ENCODE data around the gene IFNA17. TPM values are rescaled to one million over a fixed set of nuclear protein-coding genes. Genes with fewer than 3 reads are reported as not detected.

The IFNA17 gene
- total RNA-seq, 1 experiment from 2014 or later: not detected

- Histone ChIP-seq H3K4me2 (ENCODE audit: low read length) (no peak overlapping the region), H3K27me3 (ENCODE audit: insufficient read depth, low read length) (peaks cover 14% of the 10 kb centered on the region), H3K4me3 (replicated peaks in 1 of 2; ENCODE audit: low read depth in 1 of 2, low read length in 2 of 2) (no peak overlapping the region), H4K20me1 (ENCODE audit: insufficient read depth) (no peaks in the 10 kb centered on the region), H3K27ac (ENCODE audit: low read depth, low read length) (no peak overlapping the region), H3K9me2 (ENCODE audit: insufficient read depth) (no peaks in the 10 kb centered on the region), H2AFZ (ENCODE audit: low read depth, low read length, poor library complexity, severe bottlenecking) (no peak overlapping the region), H3K79me2 (ENCODE audit: insufficient read depth, low read length) (no peaks in the 10 kb centered on the region), H3K4me1 (ENCODE audit: control insufficient read depth in 1 of 2, insufficient read depth in 2 of 2, low read length in 2 of 2) (peaks cover 0 to 3% of the 10 kb centered on the region in 2 experiments; a peak in 1 of 4 replicates), H3K36me3 (ENCODE audit: control insufficient read depth in 1 of 2, insufficient read depth in 2 of 2, low read length in 2 of 2) (no peaks in the 10 kb centered on the region), H3K9me3 (ENCODE audit: control insufficient read depth in 1 of 2, insufficient read depth in 1 of 2, low read depth in 1 of 2, low read length in 2 of 2) (no peaks in the 10 kb centered on the region), H3K9ac (ENCODE audit: low read length) (no peak overlapping the region)
- intact Hi-C loops (cut with micrococcal nuclease): no loop called here
- DNase-seq (ENCODE audit: low read depth, low spot score) (no peak), ATAC-seq (no peak)
- BruUV-seq (replicated peaks): no TSS peak
- RAD21 ChIA-PET (ENCODE audit: low non-redundant PET in 1 of 2, low total read pairs in 2 of 2, uncharacterized antibody in 2 of 2, unreplicated experiment in 2 of 2): no interaction called here
- POLR2A ChIA-PET: interaction anchor here (1.1 kb wide), 1 partner anchor 15 kb away, joined by 3 read pairs; no protein-coding TSS in a partner anchor
- TF ChIP-seq POLR2AphosphoS5 (IDR thresholded peaks at IDR 0.05; ENCODE audit: low read depth, low read length): no peak
- TF ChIP-seq SIN3A (IDR thresholded peaks at IDR 0.05; ENCODE audit: low read depth): no peak
- no peak for TF ChIP-seq FOSL1 (IDR thresholded peaks at IDR 0.05; ENCODE audit: low read depth)
- no peak for TF ChIP-seq MAX (IDR thresholded peaks at IDR 0.05)
- TF ChIP-seq CTCF (IDR thresholded peaks at IDR 0.05 in 2 of 3, conservative IDR thresholded peaks at IDR 0.05 in 1 of 3; ENCODE audit: borderline replicate concordance in 1 of 3, insufficient read depth in 1 of 3, low read depth in 2 of 3, low read length in 2 of 3): no peak
- TF ChIP-seq ZBTB33 (IDR thresholded peaks at IDR 0.05; ENCODE audit: extremely low read depth, insufficient replicate concordance, low read length): no peak
- no peak for TF ChIP-seq EZH2 (IDR thresholded peaks at IDR 0.05)
- CTCF ChIA-PET: interaction anchor here (1.4 kb wide), 1 partner anchor 14 kb away, joined by 6 read pairs; no protein-coding TSS in a partner anchor
Observed at GRCh38 chr9:21267485-21268346, 39.7 kb upstream of the IFNA17 start.
